ENCODE results near the gene RARA. TPM values are rescaled to one million over a fixed set of nuclear protein-coding genes. Genes with fewer than 3 reads are reported as not detected.

RARA gene
- polyA plus RNA-seq (2013, experiment 1 of 2; ENCODE audit: insufficient read length) = 47.7 TPM
- 31.8 TPM for polyA plus RNA-seq (2013, experiment 2 of 2; ENCODE audit: insufficient read length)

GRCh38 chr17:40309031-40309948 is at the start of gene RARA:
RARA (plus strand) TSS chr17:40309180; CDS start chr17:40331219, 22,039 bp downstream.
- DNase-seq = peak; percentile 53

GRCh38 chr17:40259505-40259904 is 49.5 kb upstream of the RARA start:
- no peak for DNase-seq

GRCh38 chr17:40260528-40260927 is 48.5 kb upstream of the RARA start:
- DNase-seq = no peak

GRCh38 chr17:40264458-40265185 is 44.4 kb upstream of the RARA start:
- no peak for DNase-seq

GRCh38 chr17:40265337-40265736 is 43.6 kb upstream of the RARA start:
- no peak for DNase-seq

GRCh38 chr17:40266882-40267281 is 42.1 kb upstream of the RARA start:
- DNase-seq = no peak

- DNase-seq = no peak
Observed at GRCh38 chr17:40268141-40268712, 40.8 kb upstream of the RARA start.

GRCh38 chr17:40278414-40278813 is 30.6 kb upstream of the RARA start:
- DNase-seq = no peak

- no peak for DNase-seq
Observed at GRCh38 chr17:40279402-40279801, 29.6 kb upstream of the RARA start.

- peak; percentile 4 for DNase-seq
Observed at GRCh38 chr17:40281663-40282062, 27.3 kb upstream of the RARA start.

GRCh38 chr17:40283662-40284061 is 25.3 kb upstream of the RARA start:
- DNase-seq = peak; percentile 94

- peak; percentile 94 for DNase-seq
Observed at GRCh38 chr17:40284085-40284713, 24.8 kb upstream of the RARA start.

- DNase-seq = no peak
Observed at GRCh38 chr17:40286473-40286872, 22.5 kb upstream of the RARA start.

GRCh38 chr17:40287159-40287493 is 21.9 kb upstream of the RARA start:
- DNase-seq = no peak

GRCh38 chr17:40287494-40288369 is 21.2 kb upstream of the RARA start, which contains the start of gene CDC6:
CDC6 (plus strand) TSS chr17:40287879; CDS start chr17:40289421, 1,542 bp downstream.
- DNase-seq = peak; percentile 100

GRCh38 chr17:40290629-40291280 is 18.2 kb upstream of the RARA start:
- DNase-seq = peak; percentile 86

GRCh38 chr17:40291281-40291664 is 17.7 kb upstream of the RARA start:
- DNase-seq = no peak

- DNase-seq = no peak
Observed at GRCh38 chr17:40293363-40293762, 15.6 kb upstream of the RARA start.

- DNase-seq = no peak
Observed at GRCh38 chr17:40295488-40296436, 13.2 kb upstream of the RARA start.

- no peak for DNase-seq
Observed at GRCh38 chr17:40297511-40297910, 11.5 kb upstream of the RARA start.
